Activated naive CD8-positive, alpha-beta T cell treated with anti-CD3 and anti-CD28 coated beads, Interleukin-2, amount 50 U/mL, for 24 hours (primary cell): Measurements from ENCODE around the gene SECTM1.

Experiments
- ATAC-seq: fragments of 150-1000 bp; cut with Tn5 transposase; one replicate; pipeline ENCODE4 v1.10.0; 2021
- DNase-seq: peaks from one replicate; pipeline ENCODE4 v3.0.0; 2021
- H3K27ac Mint-ChIP-seq: one replicate; pipeline ENCODE4 v1.8.0; 2021; ENCODE audit warnings: mild to moderate bottlenecking, mixed read lengths
- H3K27me3 Mint-ChIP-seq: one replicate; pipeline ENCODE4 v1.8.0; 2021; ENCODE audit warnings: mixed read lengths
- H3K36me3 Mint-ChIP-seq: one replicate; pipeline ENCODE4 v1.8.0; 2021; ENCODE audit warnings: low read depth, mixed read lengths
- H3K4me1 Mint-ChIP-seq: one replicate; pipeline ENCODE4 v1.8.0; 2021; ENCODE audit warnings: mixed read lengths
- H3K4me3 Mint-ChIP-seq: one replicate; pipeline ENCODE4 v1.8.0; 2021; ENCODE audit warnings: mild to moderate bottlenecking, moderate library complexity, mixed read lengths
- H3K9me3 Mint-ChIP-seq: one replicate; pipeline ENCODE4 v1.8.0; 2021; ENCODE audit warnings: mixed read lengths

Gene SECTM1

GRCh38 chr17:82309656-82310570 is 23.7 kb downstream of the SECTM1 start:
- Mint-ChIP-seq H3K4me1 (peaks cover 31% of the 10 kb centered on the region), H3K27ac (no peak overlapping the region), H3K4me3 (no peak overlapping the region), H3K27me3 (no peaks in the 10 kb centered on the region), H3K9me3 (no peaks in the 10 kb centered on the region), H3K36me3 (peaks cover 8% of the 10 kb centered on the region)
- ATAC-seq, result no peak
- DNase-seq, result no peak

DNA sequence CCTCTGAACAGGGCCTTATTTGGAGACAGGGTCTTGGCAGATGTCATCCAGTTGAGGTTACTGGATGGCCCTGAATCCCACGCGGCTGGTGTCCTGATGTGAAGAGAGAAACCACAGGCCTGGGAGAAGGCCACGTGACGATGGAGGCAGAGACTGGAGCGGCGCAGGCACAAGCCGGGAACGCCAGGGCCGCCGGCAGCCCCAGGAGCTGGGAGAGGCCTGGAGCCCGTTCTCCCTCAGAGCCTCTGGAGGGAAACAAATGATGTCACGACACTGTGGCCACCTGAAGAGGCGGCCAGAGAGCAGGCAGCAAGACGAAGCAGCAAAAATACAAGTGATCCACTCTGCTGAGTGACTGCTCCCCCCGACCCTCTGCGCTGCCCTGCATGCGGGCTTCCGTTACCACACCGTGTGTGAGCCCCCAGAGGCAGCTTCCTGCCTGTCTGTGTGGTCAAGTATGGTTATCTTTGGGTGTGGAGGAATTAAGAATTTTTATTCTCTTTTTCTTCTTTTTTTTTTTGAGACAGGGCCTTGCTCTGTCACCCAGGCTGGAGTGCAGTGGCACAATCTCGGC is 27.8 kb downstream of the SECTM1 start:
- H3K27ac Mint-ChIP-seq, result peak overlapping the region; percentile 82
- H3K4me3 Mint-ChIP-seq, result no peak overlapping the region
- ATAC-seq (no peak), DNase-seq (no peak)
- H3K4me1 Mint-ChIP-seq, result peaks cover 59% of the 10 kb centered on the region
- no peaks in the 10 kb centered on the region for H3K9me3 Mint-ChIP-seq
- no peaks in the 10 kb centered on the region for H3K36me3 Mint-ChIP-seq
- H3K27me3 Mint-ChIP-seq, result no peaks in the 10 kb centered on the region

DNA sequence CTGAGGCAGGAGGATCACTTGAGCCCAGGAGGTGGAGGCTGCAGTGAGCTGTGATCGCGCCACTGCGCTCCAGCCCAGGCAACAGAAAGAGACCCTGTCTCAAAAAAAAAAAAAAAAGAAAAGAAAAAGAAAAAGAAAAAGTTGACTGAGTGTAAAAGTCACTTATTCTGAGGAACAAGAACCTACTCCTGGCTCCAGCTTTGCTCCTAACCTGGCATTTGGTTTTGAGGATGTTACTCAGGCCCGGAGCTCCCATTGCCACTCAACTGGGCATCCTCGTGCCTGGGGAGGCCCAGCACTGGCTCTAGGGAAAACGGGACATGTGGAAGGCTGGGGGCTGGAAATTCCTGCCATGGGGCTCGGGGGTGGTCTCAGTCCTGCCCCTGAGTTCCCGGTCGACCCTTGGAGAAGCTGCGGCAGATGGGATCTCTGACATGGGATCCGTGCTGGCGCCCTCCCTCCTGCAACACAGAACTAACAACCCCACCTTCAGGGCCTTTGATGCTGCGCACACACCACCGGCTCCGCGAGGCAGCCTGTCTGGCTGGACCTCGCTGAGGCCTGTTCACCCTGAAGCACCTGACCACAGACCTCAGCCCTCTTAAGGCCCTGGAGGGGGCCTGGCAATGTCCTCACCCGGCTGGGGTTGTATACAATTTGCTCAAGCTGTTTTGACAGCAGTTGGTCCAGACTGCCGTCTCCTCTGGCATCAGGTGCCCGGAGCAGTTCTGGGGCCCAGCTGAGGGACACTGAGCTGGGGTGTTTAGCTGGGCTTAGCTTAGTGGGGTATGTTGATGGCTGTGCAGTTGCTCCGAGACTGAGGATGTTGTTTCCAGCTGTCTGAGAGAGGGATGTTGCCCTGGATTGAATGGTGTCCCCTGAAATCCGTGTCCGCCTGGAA is 28.5 kb downstream of the SECTM1 start:
- H3K36me3 Mint-ChIP-seq, result no peaks in the 10 kb centered on the region
- ATAC-seq (no peak), DNase-seq (no peak)
- H3K4me3 Mint-ChIP-seq, result no peak overlapping the region
- peak overlapping the region; percentile 82 for H3K27ac Mint-ChIP-seq
- peaks cover 67% of the 10 kb centered on the region for H3K4me1 Mint-ChIP-seq
- no peaks in the 10 kb centered on the region for H3K9me3 Mint-ChIP-seq
- H3K27me3 Mint-ChIP-seq, result no peaks in the 10 kb centered on the region

GRCh38 chr17:82303944-82304808 is 29.4 kb downstream of the SECTM1 start:
- no peaks in the 10 kb centered on the region for H3K36me3 Mint-ChIP-seq
- H3K4me3 Mint-ChIP-seq, result no peak overlapping the region
- no peak for ATAC-seq
- no peak for DNase-seq
- no peak overlapping the region for H3K27ac Mint-ChIP-seq
- H3K9me3 Mint-ChIP-seq, result no peaks in the 10 kb centered on the region
- no peaks in the 10 kb centered on the region for H3K27me3 Mint-ChIP-seq
- H3K4me1 Mint-ChIP-seq, result peaks cover 76% of the 10 kb centered on the region

DNA sequence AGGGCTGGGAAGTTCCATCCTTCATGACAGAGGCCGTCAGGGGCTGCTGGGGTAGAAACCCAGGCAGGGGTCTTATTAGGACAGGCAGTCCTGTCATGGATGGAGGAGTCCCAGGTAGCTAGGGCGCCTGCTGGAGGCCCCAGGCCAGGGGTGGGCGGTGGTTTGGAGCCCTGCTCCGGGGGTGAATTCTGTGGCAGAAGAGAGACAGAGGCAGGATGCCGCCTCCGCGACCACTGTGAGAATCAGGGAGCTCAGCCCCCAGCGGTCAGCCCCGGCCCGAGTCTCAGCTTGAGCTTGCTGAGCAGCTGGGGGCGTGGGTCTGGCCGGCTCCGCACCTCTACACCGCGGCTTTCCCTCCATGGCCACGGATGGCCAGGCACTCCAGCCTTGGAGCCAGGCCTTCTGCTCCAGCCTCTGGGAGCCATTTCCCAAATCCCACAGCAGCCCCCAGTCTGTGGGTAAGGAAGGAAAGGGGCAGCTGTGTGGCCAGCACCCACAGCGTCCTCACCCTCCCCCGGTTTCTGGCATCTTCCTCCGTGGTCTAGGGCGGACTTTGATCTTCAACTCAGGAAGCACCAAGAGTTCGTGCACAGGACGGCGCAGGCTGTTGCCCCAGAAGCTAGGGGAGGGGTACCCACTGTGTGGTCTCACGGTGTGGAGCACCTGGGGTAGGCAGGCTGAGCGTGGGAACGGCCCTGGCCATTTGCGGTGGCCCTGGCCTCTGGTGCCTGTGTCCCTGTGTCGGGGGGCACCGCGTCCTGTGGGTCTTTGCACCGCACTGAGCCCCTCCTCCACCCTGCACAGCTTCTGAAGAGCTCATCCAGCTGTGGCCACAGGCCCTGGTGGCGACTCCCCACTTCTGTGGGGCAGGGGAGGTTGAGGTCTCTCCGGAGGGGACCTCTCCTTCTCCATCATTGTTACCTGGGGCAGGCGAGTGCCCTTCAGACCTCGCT is 30.3 kb downstream of the SECTM1 start:
- no peaks in the 10 kb centered on the region for H3K27me3 Mint-ChIP-seq
- peak overlapping the region; percentile 73 for H3K4me3 Mint-ChIP-seq
- H3K4me1 Mint-ChIP-seq, result peaks cover 85% of the 10 kb centered on the region
- DNase-seq (no peak), ATAC-seq (no peak)
- peak overlapping the region; percentile 46 for H3K27ac Mint-ChIP-seq
- H3K9me3 Mint-ChIP-seq, result no peaks in the 10 kb centered on the region
- no peaks in the 10 kb centered on the region for H3K36me3 Mint-ChIP-seq

GRCh38 chr17:82302568-82302963 is 31.0 kb downstream of the SECTM1 start:
- Mint-ChIP-seq H3K4me3 (peak overlapping the region; percentile 73), H3K9me3 (no peaks in the 10 kb centered on the region), H3K4me1 (peaks cover 87% of the 10 kb centered on the region), H3K27me3 (peaks cover 2% of the 10 kb centered on the region), H3K36me3 (no peaks in the 10 kb centered on the region), H3K27ac (peak overlapping the region; percentile 82)
- no peak for DNase-seq
- no peak for ATAC-seq

GRCh38 chr17:82301916-82302567 is 31.5 kb downstream of the SECTM1 start:
- Mint-ChIP-seq H3K36me3 (no peaks in the 10 kb centered on the region), H3K4me3 (peak overlapping the region; percentile 73), H3K9me3 (no peaks in the 10 kb centered on the region), H3K4me1 (peaks cover 93% of the 10 kb centered on the region), H3K27me3 (peaks cover 2% of the 10 kb centered on the region), H3K27ac (peak overlapping the region; percentile 82)
- no peak for ATAC-seq
- DNase-seq, result peak; percentile 79

- ATAC-seq (no peak), DNase-seq (no peak)
- H3K27me3 Mint-ChIP-seq, result peaks cover 2% of the 10 kb centered on the region
- H3K4me1 Mint-ChIP-seq, result peaks cover 93% of the 10 kb centered on the region
- no peaks in the 10 kb centered on the region for H3K9me3 Mint-ChIP-seq
- H3K4me3 Mint-ChIP-seq, result peak overlapping the region; percentile 90
- peak overlapping the region; percentile 100 for H3K27ac Mint-ChIP-seq
- H3K36me3 Mint-ChIP-seq, result no peaks in the 10 kb centered on the region
Observed at GRCh38 chr17:82301300-82301915, 32.2 kb downstream of the SECTM1 start.

DNA sequence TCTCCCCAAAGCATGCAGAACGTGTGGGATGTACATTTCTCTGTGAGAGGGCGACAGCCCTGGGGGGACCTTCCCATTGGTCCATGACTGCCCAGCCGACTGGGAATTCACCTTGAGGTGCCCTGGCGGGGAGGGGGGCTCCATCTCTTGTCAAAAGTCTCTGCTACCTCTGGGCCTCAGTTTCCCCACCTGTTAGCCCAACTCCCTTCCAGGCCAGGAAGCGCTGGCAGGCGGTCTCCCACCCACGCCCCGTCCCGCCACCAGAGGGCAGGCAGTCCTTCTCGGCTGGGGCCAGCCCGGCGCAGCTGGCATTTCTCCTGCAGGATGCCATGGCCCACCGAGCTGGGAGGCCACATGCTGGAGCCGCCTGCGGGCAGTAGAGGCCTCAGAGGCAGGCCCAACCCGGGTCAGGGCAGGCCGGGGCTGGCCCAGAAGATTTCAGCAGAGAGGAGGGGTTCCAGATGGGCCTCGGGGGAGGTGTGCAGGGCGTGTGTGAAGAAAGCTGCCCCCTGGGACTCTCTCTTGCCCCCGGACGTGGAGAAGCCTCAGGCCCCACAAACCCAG is 32.8 kb downstream of the SECTM1 start:
- Mint-ChIP-seq H3K4me1 (peaks cover 90% of the 10 kb centered on the region), H3K4me3 (peak overlapping the region; percentile 90), H3K9me3 (no peaks in the 10 kb centered on the region), H3K36me3 (no peaks in the 10 kb centered on the region), H3K27me3 (peaks cover 2% of the 10 kb centered on the region), H3K27ac (peak overlapping the region; percentile 100)
- DNase-seq (peak; percentile 81), ATAC-seq (no peak)

DNA sequence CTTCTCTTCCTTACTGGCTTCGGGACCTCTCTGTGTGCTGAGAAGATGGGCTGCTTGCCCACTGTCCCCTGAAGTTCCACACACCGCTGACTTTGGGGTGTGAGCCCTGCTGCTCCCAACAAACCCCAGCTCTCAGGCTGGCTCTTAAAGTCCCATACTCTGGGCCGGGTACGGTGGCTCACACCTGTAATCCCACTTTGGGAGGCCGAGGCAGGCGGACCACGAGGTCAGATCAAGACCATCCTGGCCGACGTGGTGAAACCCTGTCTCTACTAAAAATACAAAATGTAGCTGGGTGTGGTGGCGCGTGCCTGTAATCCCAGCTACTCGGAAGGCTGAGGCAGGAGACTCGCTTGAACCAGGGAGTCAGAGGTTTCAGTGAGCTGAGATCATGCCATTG is 33.3 kb downstream of the SECTM1 start:
- ATAC-seq, result no peak
- Mint-ChIP-seq H3K36me3 (no peaks in the 10 kb centered on the region), H3K4me1 (peaks cover 89% of the 10 kb centered on the region), H3K4me3 (peak overlapping the region; percentile 90), H3K9me3 (no peaks in the 10 kb centered on the region), H3K27ac (peak overlapping the region; percentile 100), H3K27me3 (peaks cover 2% of the 10 kb centered on the region)
- no peak for DNase-seq

- Mint-ChIP-seq H3K9me3 (no peaks in the 10 kb centered on the region), H3K27me3 (peaks cover 2% of the 10 kb centered on the region), H3K27ac (peak overlapping the region; percentile 100), H3K4me3 (peak overlapping the region; percentile 90), H3K4me1 (peaks cover 88% of the 10 kb centered on the region), H3K36me3 (no peaks in the 10 kb centered on the region)
- DNase-seq, result peak; percentile 54
- ATAC-seq, result peak; percentile 20
Observed at GRCh38 chr17:82299452-82299851, 34.1 kb downstream of the SECTM1 start.
